Neural cell (in vitro differentiated cells): ENCODE data around the gene STPG4. TPM values are rescaled to one million over a fixed set of nuclear protein-coding genes. Genes with fewer than 3 reads are reported as not detected.
A peak's percentile ranks its signal among the peaks of the same experiment; 100 is the strongest.

Experiments
- H2AFZ ChIP-seq: fragments of 200-600, 300-800 bp; sonication (generic), shearing (Covaris generic); 2 replicates; pipeline ENCODE4 v1.6.0; 2014; ENCODE audit warnings: low read depth, mild to moderate bottlenecking, antibody characterized with exemption, low read length, moderate library complexity
- H3F3A ChIP-seq: fragments of 200-600 bp; shearing (Covaris generic); 2 replicates; pipeline ENCODE4 v1.6.1; 2016; ENCODE audit warnings: mild to moderate bottlenecking, moderate library complexity, mixed read lengths, antibody characterized with exemption, low read length; ENCODE audit not compliant: insufficient read depth, poor library complexity, severe bottlenecking
- H3K27ac ChIP-seq: fragments of 200-600, 300-800 bp; sonication (generic), shearing (Covaris generic); 2 replicates; pipeline ENCODE4 v1.5.1; 2014; ENCODE audit warnings: mild to moderate bottlenecking, low read length, moderate library complexity
- H3K27me3 ChIP-seq: fragments of 300-800, 200-600 bp; sonication (generic), shearing (Covaris generic); 2 replicates; pipeline ENCODE4 v1.6.0; 2014; ENCODE audit warnings: mild to moderate bottlenecking, low read depth, low read length, moderate library complexity; ENCODE audit not compliant: insufficient read depth
- H3K36me3 ChIP-seq: fragments of 300-800, 200-600 bp; sonication (generic), shearing (Covaris generic); 2 replicates; pipeline ENCODE4 v1.5.1; 2014; ENCODE audit warnings: mild to moderate bottlenecking, antibody characterized with exemption, low read length, moderate library complexity; ENCODE audit not compliant: insufficient read depth
- H3K4me2 ChIP-seq: fragments of 300-800, 200-600 bp; sonication (generic), shearing (Covaris generic); 2 replicates; pipeline ENCODE4 v1.6.0; 2014; ENCODE audit warnings: mild to moderate bottlenecking, low read length
- H3K4me3 ChIP-seq: fragments of 300-800, 200-600 bp; sonication (generic), shearing (Covaris generic); 2 replicates; pipeline ENCODE4 v1.5.1; 2014; ENCODE audit warnings: mild to moderate bottlenecking, low read length, moderate library complexity
- H3K79me2 ChIP-seq: fragments of 200-600 bp; shearing (Covaris generic); replicated peaks from 2 replicates; pipeline ENCODE4 v1.6.0; 2014; ENCODE audit warnings: mild to moderate bottlenecking, low read length, moderate library complexity; ENCODE audit not compliant: insufficient read depth
- H3K9ac ChIP-seq: fragments of 300-800, 200-600 bp; sonication (generic), shearing (Covaris generic); 2 replicates; pipeline ENCODE4 v1.6.1; 2016; ENCODE audit warnings: mild to moderate bottlenecking, low read length, mixed read lengths
- H3K9me2 ChIP-seq: fragments of 200-600 bp; shearing (Covaris generic); 2 replicates; pipeline ENCODE4 v1.6.1; 2016; ENCODE audit warnings: mild to moderate bottlenecking, low read length, mixed read lengths; ENCODE audit not compliant: insufficient read depth
- H3K9me3 ChIP-seq: fragments of 200-600, 300-800 bp; sonication (generic), shearing (Covaris generic); 2 replicates; pipeline ENCODE4 v1.6.1; 2016; ENCODE audit warnings: mild to moderate bottlenecking, mixed run types, low read length, moderate library complexity, mixed read lengths
- H4K20me1 ChIP-seq: fragments of 200-600 bp; shearing (Covaris generic); 2 replicates; pipeline ENCODE4 v1.6.1; 2016; ENCODE audit warnings: mild to moderate bottlenecking, mixed run types; ENCODE audit not compliant: insufficient read depth
- EP300 ChIP-seq: fragments of 450-650 bp; conservative IDR thresholded peaks from 2 replicates; pipeline ENCODE4 v1.6.1; 2014; ENCODE audit warnings: antibody characterized with exemption, mild to moderate bottlenecking, moderate library complexity; ENCODE audit not compliant: poor library complexity, severe bottlenecking
- EZH2 ChIP-seq: fragments of 200-600, 300-800 bp; shearing (Covaris generic), sonication (generic); IDR thresholded peaks from 2 replicates; pipeline ENCODE4 v1.6.1; 2014; ENCODE audit warnings: antibody characterized with exemption, low read length, borderline replicate concordance, mild to moderate bottlenecking; ENCODE audit not compliant: insufficient read depth, poor library complexity, severe bottlenecking
- MXI1 ChIP-seq: fragments of 450-650 bp; conservative IDR thresholded peaks from 2 replicates; pipeline ENCODE4 v1.6.1; 2014; ENCODE audit warnings: antibody characterized with exemption, mild to moderate bottlenecking; ENCODE audit not compliant: poor library complexity, severe bottlenecking
- POLR2AphosphoS5 ChIP-seq: IDR thresholded peaks from 2 replicates; pipeline ENCODE4 v1.6.1; 2012
- RAD21 ChIP-seq: fragments of 450-650 bp; conservative IDR thresholded peaks from 2 replicates; pipeline ENCODE4 v1.6.1; 2014; ENCODE audit warnings: antibody characterized with exemption, mild to moderate bottlenecking, moderate library complexity
- SMC3 ChIP-seq: fragments of 450-650 bp; conservative IDR thresholded peaks from 2 replicates; pipeline ENCODE4 v1.6.1; 2014; ENCODE audit warnings: antibody characterized with exemption, mild to moderate bottlenecking, moderate library complexity; ENCODE audit not compliant: poor library complexity
- TAF1 ChIP-seq: IDR thresholded peaks from 2 replicates; pipeline ENCODE4 v1.6.1; 2012; ENCODE audit warnings: low read depth
- polyA plus RNA-seq: library from polyadenylated mRNA; depleted of rRNA; stranded (reverse); fragments of >200 nt; gene quantifications from 2 replicates; pipeline ENCODE4 v1.2.3, GENCODE V29; 2014
- TF ChIP-seq, protein P1 (sequence below): IDR thresholded peaks from 2 replicates; pipeline ENCODE4 v1.6.1; 2012; ENCODE audit warnings: borderline replicate concordance
- TF ChIP-seq, protein P2 (sequence below): fragments of 450-650 bp; IDR thresholded peaks from 2 replicates; pipeline ENCODE4 v1.5.1; 2014; ENCODE audit warnings: antibody characterized with exemption, mild to moderate bottlenecking, moderate library complexity; ENCODE audit not compliant: poor library complexity, severe bottlenecking

Gene STPG4
- polyA plus RNA-seq, 1 donor from 2014 or later, result not detected

DNA sequence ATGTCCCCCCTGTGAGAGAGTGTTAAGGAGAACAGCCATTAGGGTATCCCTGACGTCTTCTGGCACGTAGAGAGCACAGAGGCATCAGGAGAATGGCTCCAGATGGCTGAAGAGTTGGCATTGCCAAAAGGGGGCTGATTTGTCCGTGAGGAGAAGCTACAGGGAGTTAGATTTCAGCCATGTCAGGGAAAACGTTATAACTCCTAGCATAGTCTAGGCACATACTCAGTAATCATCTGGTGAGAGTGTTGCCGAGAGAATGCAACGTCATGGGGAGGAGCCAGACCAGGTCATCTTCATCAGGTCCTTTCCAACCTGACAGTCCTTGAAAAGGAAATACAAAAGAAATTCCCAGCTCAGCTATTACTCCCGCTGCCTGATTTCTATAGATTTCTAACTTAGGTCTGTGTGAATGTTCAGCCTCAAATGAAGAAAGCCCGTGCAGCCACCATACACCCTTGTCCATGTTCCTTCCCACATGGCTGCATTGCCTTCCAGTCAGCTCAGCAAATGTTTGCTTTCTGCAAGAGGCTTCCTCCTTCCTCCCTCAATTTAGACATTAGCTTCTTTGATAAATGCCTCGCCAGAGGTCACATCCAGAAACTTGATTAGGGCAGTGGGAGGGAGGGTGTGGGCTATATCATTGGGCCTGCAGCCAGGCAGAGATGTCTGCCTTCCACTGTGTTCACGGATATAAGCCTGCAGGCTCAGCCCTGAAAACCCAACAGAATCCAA lies 93.0 kb downstream of the STPG4 start:
- no peaks in the 10 kb centered on the region for H3F3A ChIP-seq
- no peaks in the 10 kb centered on the region for H3K36me3 ChIP-seq
- H3K9ac ChIP-seq, result no peak overlapping the region
- no peaks in the 10 kb centered on the region for H3K9me2 ChIP-seq
- no peak overlapping the region for H2AFZ ChIP-seq
- H3K4me3 ChIP-seq, result peak overlapping the region; percentile 33
- no peaks in the 10 kb centered on the region for H4K20me1 ChIP-seq
- H3K9me3 ChIP-seq, result no peaks in the 10 kb centered on the region
- H3K27ac ChIP-seq, result peak overlapping the region; percentile 57
- H3K4me2 ChIP-seq, result peak overlapping the region; percentile 21
- TF ChIP-seq SMC3 (no peak), MXI1 (no peak), RAD21 (no peak), POLR2AphosphoS5 (peak; percentile 41), EZH2 (no peak), TAF1 (no peak), EP300 (no peak)
- TF ChIP-seq, protein P1, sequence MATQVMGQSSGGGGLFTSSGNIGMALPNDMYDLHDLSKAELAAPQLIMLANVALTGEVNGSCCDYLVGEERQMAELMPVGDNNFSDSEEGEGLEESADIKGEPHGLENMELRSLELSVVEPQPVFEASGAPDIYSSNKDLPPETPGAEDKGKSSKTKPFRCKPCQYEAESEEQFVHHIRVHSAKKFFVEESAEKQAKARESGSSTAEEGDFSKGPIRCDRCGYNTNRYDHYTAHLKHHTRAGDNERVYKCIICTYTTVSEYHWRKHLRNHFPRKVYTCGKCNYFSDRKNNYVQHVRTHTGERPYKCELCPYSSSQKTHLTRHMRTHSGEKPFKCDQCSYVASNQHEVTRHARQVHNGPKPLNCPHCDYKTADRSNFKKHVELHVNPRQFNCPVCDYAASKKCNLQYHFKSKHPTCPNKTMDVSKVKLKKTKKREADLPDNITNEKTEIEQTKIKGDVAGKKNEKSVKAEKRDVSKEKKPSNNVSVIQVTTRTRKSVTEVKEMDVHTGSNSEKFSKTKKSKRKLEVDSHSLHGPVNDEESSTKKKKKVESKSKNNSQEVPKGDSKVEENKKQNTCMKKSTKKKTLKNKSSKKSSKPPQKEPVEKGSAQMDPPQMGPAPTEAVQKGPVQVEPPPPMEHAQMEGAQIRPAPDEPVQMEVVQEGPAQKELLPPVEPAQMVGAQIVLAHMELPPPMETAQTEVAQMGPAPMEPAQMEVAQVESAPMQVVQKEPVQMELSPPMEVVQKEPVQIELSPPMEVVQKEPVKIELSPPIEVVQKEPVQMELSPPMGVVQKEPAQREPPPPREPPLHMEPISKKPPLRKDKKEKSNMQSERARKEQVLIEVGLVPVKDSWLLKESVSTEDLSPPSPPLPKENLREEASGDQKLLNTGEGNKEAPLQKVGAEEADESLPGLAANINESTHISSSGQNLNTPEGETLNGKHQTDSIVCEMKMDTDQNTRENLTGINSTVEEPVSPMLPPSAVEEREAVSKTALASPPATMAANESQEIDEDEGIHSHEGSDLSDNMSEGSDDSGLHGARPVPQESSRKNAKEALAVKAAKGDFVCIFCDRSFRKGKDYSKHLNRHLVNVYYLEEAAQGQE, result no peak
- TF ChIP-seq, protein P2, sequence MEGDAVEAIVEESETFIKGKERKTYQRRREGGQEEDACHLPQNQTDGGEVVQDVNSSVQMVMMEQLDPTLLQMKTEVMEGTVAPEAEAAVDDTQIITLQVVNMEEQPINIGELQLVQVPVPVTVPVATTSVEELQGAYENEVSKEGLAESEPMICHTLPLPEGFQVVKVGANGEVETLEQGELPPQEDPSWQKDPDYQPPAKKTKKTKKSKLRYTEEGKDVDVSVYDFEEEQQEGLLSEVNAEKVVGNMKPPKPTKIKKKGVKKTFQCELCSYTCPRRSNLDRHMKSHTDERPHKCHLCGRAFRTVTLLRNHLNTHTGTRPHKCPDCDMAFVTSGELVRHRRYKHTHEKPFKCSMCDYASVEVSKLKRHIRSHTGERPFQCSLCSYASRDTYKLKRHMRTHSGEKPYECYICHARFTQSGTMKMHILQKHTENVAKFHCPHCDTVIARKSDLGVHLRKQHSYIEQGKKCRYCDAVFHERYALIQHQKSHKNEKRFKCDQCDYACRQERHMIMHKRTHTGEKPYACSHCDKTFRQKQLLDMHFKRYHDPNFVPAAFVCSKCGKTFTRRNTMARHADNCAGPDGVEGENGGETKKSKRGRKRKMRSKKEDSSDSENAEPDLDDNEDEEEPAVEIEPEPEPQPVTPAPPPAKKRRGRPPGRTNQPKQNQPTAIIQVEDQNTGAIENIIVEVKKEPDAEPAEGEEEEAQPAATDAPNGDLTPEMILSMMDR, result no peak
- no peaks in the 10 kb centered on the region for H3K79me2 ChIP-seq
- H3K27me3 ChIP-seq, result no peaks in the 10 kb centered on the region

DNA sequence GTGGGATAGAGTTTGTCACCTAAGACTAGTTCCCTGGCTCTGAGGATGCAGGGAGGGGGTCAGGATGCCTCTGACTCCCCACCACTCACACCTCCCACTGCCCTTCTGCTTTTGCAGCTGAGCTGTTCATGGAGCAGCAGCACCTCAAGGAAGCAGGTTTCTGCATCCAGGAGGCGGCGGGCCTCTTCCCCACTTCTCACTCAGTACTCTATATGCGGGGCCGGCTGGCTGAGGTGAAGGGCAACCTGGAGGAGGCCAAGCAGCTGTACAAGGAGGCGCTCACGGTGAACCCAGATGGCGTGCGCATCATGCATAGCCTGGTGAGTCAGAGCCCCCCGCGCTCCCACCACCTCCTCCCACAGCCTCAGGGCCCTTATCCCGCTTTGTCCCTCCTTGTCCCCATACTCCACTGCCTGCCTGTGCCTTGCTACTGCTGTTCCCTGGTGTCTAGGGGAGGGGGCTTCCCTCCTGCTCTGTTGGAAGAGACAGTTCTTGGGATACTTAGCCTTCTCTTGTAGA lies 94.4 kb downstream of the STPG4 start:
- Histone ChIP-seq H3F3A (no peaks in the 10 kb centered on the region), H3K27me3 (no peaks in the 10 kb centered on the region), H3K4me2 (no peak overlapping the region), H3K9me3 (no peaks in the 10 kb centered on the region), H3K9ac (no peak overlapping the region), H3K79me2 (no peaks in the 10 kb centered on the region), H3K27ac (no peak overlapping the region), H3K9me2 (no peaks in the 10 kb centered on the region), H3K4me3 (no peak overlapping the region), H4K20me1 (no peaks in the 10 kb centered on the region), H3K36me3 (no peaks in the 10 kb centered on the region), H2AFZ (no peak overlapping the region)
- TF ChIP-seq, protein P2, result no peak
- TF ChIP-seq MXI1 (no peak), EP300 (no peak), POLR2AphosphoS5 (no peak), SMC3 (no peak), TAF1 (no peak), EZH2 (no peak), RAD21 (no peak)
- TF ChIP-seq, protein P1, result no peak
